Psoas muscle (tissue), 8 donors: ENCODE data around the gene IL12B. TPM values are rescaled to one million over a fixed set of nuclear protein-coding genes. Genes with fewer than 3 reads are reported as not detected.

Experiments
- ATAC-seq, 4 donors: fragments of 200-7000 bp; cut with Tn5 transposase; one replicate each; pipeline ENCODE4 v1.9.1; 2020; ENCODE audit warnings: moderate library complexity in 3 of 4, mild to moderate bottlenecking in 2 of 4
- DNase-seq, 2 donors: peaks; one replicate each; pipeline ENCODE4 v3.0.0-alpha.2; 2020
- H3K27ac ChIP-seq: fragments of 200-600 bp; one replicate; pipeline ENCODE4 v1.8.0; 2022
- H3K27me3 ChIP-seq, 3 donors: fragments of 200-600 bp in 1 of 3; one replicate each; pipeline versions ENCODE4 v1.6.1 to v1.8.0; 2013 to 2022; ENCODE audit warnings: low read length in 2 of 3, mild to moderate bottlenecking in 2 of 3, moderate library complexity in 1 of 3; ENCODE audit not compliant: insufficient read depth in 3 of 3
- H3K36me3 ChIP-seq, 2 donors: fragments of 200-600 bp in 1 of 2; one replicate each; pipeline versions ENCODE4 v1.6.1 to v1.8.0; 2013 to 2022; ENCODE audit warnings: low read depth in 1 of 2, mild to moderate bottlenecking in 1 of 2, moderate library complexity in 1 of 2; ENCODE audit not compliant: insufficient read depth in 1 of 2
- H3K4me1 ChIP-seq: fragments of 200-600 bp; one replicate; pipeline ENCODE4 v1.8.0; 2022
- H3K4me3 ChIP-seq: fragments of 200-600 bp; one replicate; pipeline ENCODE4 v1.8.0; 2022; ENCODE audit warnings: mild to moderate bottlenecking
- H3K9me3 ChIP-seq: fragments of 200-600 bp; one replicate; pipeline ENCODE4 v1.8.0; 2022
- WGBS, 3 donors: extraction: QIAGEN DNeasy Blood & Tissue Kit; methylation state at CpG; one replicate each; pipeline versions ENCODE4 v1.1.6 to v1.1.7; 2013; 5-methylcytosine and 5-hydroxymethylcytosine counted together
- intact Hi-C, 2 donors: fragments of 100-400 bp; cut with DNase I; formaldehyde crosslinking; loops; one replicate each; pipeline versions ENCODE4 v1.11.0 to v1.14.2; 2022
- polyA plus RNA-seq, 3 donors: library from polyadenylated mRNA; stranded (reverse); fragments of 200-250 nt; gene quantifications; one replicate each; pipeline ENCODE4 v1.2.3, GENCODE V29; 2013
- total RNA-seq, 4 donors: library from RNA; stranded (reverse); fragmentation: NEBNext Ultra II Directional in 2 of 4; extraction: Animal tissue kit (Norgen Biotek cat#: 25700) in 2 of 4; gene quantifications; one replicate each; pipeline versions ENCODE4 v1.2.1 to v1.2.4, GENCODE V29; 2021 to 2023
- TF ChIP-seq, protein P1 (sequence below): fragments of 200-600 bp; IDR thresholded peaks from one replicate; pipeline ENCODE4 v1.8.0; 2022; ENCODE audit warnings: antibody characterized with exemption
- donor health status: healthy with polysubstance abuse.
- donor health status: DM: no; HTN: no; CAD: no; lungs with moderate emphysema.
- donor health status: Bipolar disorder and iron deficiency.
- donor health status: healthy.
- donor health status: DM: yes; HTN: yes; CAD: no.
- donor health status: DM: no; HTN: no; CAD: no.
- donor health status: DM: no; HTN: no; CAD: no.
- donor health status: DM: yes; HTN: yes; CAD: no.

IL12B gene
- total and polyA plus RNA-seq, 7 donors, result not detected

DNA sequence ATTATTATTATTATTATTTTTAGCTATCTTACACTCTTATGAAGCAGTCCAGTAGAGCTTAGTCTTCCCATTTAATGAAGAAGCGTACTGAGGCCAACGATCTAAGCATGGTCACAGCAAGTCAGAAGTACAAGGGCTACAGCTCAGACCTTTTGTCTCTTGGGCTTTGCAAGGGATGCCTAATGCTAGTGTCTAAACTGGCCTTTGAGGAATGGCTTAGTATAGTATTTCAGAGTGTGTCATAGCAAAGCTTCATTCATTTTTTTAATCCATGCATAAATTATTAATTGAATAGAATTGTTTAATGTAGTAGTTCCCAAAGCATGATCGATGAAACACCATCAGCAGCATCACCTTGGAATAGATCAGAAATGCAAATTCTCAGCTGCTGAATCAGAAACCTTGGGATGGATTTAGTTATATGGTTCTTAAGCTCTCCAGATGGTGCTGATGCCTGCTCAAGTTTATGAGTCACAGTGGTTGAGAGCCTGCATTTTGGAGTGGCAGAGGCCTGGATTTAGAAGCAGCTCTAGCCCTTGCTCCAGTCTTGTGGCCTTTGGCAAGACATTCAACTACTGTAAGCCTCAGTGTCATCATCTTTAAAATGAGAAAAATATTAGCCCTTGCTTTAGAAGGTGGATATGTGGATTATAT is 6.1 kb downstream of the IL12B start:
- H3K36me3 ChIP-seq, result no peaks in the 10 kb centered on the region
- no peaks in the 10 kb centered on the region for H3K9me3 ChIP-seq
- H3K27ac ChIP-seq, result no peak overlapping the region
- H3K4me1 ChIP-seq, result no peaks in the 10 kb centered on the region
- TF ChIP-seq, protein P1, sequence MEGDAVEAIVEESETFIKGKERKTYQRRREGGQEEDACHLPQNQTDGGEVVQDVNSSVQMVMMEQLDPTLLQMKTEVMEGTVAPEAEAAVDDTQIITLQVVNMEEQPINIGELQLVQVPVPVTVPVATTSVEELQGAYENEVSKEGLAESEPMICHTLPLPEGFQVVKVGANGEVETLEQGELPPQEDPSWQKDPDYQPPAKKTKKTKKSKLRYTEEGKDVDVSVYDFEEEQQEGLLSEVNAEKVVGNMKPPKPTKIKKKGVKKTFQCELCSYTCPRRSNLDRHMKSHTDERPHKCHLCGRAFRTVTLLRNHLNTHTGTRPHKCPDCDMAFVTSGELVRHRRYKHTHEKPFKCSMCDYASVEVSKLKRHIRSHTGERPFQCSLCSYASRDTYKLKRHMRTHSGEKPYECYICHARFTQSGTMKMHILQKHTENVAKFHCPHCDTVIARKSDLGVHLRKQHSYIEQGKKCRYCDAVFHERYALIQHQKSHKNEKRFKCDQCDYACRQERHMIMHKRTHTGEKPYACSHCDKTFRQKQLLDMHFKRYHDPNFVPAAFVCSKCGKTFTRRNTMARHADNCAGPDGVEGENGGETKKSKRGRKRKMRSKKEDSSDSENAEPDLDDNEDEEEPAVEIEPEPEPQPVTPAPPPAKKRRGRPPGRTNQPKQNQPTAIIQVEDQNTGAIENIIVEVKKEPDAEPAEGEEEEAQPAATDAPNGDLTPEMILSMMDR, result no peak
- intact Hi-C loops, result no loop called here
- DNase-seq, result no peak
- WGBS, 3 donors, result 69 to 84% (median 72%) methylated on average over 3 of the region's 3 CpGs
- no peak for ATAC-seq
- peaks cover 3 to 26% (median 6%) of the 10 kb centered on the region in 3 donors for H3K27me3 ChIP-seq
- H3K4me3 ChIP-seq, result no peak overlapping the region

DNA sequence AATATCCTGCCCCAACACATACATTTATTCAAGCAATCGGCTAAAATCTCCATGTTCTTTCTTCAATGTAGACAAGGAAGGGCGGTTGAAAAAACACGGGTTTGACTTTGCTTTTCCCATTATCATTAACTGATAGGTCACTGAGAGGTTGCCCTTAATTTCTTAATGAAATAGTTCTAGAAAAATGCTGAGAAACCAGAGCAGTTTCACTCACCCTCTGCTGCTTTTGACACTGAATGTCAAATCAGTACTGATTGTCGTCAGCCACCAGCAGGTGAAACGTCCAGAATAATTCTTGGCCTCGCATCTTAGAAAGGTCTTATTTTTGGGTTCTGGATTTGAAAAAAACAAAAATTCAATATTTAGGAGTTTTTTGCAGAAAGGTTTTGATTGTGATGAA is 8.1 kb downstream of the IL12B start:
- Histone ChIP-seq H3K9me3 (no peaks in the 10 kb centered on the region), H3K27ac (no peak overlapping the region), H3K36me3 (no peaks in the 10 kb centered on the region), H3K27me3 (peaks cover 0 to 10% (median 6%) of the 10 kb centered on the region in 3 donors), H3K4me1 (no peaks in the 10 kb centered on the region), H3K4me3 (no peak overlapping the region)
- 86 to 94% (median 89%) methylated on average over 6 of the region's 6 CpGs for WGBS, 3 donors
- intact Hi-C loops, result no loop called here
- DNase-seq, result no peak
- TF ChIP-seq, protein P1, result no peak
- ATAC-seq, result no peak

DNA sequence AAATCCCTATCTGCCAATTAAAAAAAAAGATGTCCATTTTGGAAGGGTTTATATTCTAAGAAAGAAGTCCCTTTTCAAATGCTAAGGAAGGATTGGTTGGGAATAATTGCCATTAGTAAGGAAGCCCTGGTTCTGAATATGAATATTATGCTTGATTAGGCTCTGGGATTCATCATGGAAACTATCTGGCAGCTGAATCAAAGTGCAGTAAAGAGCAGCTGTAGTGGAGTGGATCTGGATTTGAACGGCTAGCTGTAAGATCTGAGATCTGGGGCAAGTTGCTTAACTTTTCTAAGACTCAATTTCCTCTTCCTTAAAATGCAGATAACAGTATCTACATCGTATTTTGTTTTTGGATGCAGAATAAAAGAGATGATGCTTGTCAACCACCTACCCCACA is 10.5 kb downstream of the IL12B start:
- H3K27ac ChIP-seq, result no peak overlapping the region
- no peak overlapping the region for H3K4me3 ChIP-seq
- ATAC-seq (no peak), DNase-seq (no peak)
- intact Hi-C loops, result loop anchor here in 1 of 2 donors (5.0 kb wide), 1 partner anchor 163 kb away; no protein-coding TSS in a partner anchor
- no peaks in the 10 kb centered on the region for H3K4me1 ChIP-seq
- H3K9me3 ChIP-seq, result no peaks in the 10 kb centered on the region
- no peaks in the 10 kb centered on the region for H3K36me3 ChIP-seq
- TF ChIP-seq, protein P1, result no peak
- 43 to 58% (median 46%) methylated on average over 2 of the region's 2 CpGs for WGBS, 3 donors
- peaks cover 0 to 6% (median 0%) of the 10 kb centered on the region in 3 donors for H3K27me3 ChIP-seq

DNA sequence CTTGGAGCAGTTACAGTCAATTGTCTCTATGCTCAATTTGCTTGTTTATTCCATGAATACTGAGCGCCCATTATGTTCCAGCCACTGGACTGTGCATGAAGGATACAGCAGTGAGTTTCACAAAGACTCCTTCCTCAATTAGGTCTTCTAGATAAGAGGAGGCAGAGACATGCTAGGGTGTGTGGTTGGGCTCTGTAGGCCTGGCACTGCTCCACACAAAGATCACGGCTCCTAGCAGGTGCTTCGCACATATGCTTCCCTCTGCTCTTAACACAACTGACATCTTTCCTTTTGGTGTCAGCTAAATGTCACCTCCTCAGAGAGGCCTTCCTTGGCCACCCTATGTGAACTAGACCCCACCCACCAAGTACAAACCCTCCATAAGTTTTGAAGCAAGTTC is 10.9 kb downstream of the IL12B start:
- Histone ChIP-seq H3K4me1 (no peaks in the 10 kb centered on the region), H3K9me3 (no peaks in the 10 kb centered on the region), H3K27me3 (peaks cover 0 to 6% (median 0%) of the 10 kb centered on the region in 3 donors), H3K4me3 (no peak overlapping the region), H3K27ac (no peak overlapping the region), H3K36me3 (no peaks in the 10 kb centered on the region)
- DNase-seq (no peak), ATAC-seq (no peak)
- intact Hi-C loops, result loop anchor here in 1 of 2 donors (5.0 kb wide), 1 partner anchor 162 kb away; no protein-coding TSS in a partner anchor
- TF ChIP-seq, protein P1, result no peak
- WGBS, 3 donors, result 63 to 72% (median 71%) methylated on average over 3 of the region's 3 CpGs
